Mesothelial cell of epicardium (in vitro differentiated cells): Measurements from ENCODE around the gene RFLNA. TPM values are rescaled to one million over a fixed set of nuclear protein-coding genes. Genes with fewer than 3 reads are reported as not detected.

Experiments
- DNase-seq, 2 experiments: peaks; one replicate each; pipeline ENCODE4 v3.0.0; 2021; ENCODE audit warnings: low spot score in 2 of 2; ENCODE audit not compliant: unreplicated experiment in 2 of 2
- H3K27ac Mint-ChIP-seq: 2 replicates; pipeline ENCODE4 v1.8.0; 2021; ENCODE audit warnings: mixed read lengths
- H3K27me3 Mint-ChIP-seq: 2 replicates; pipeline ENCODE4 v1.8.0; 2021; ENCODE audit warnings: low read depth, mixed read lengths
- H3K36me3 Mint-ChIP-seq: 2 replicates; pipeline ENCODE4 v1.8.0; 2021; ENCODE audit warnings: mixed read lengths
- H3K4me1 Mint-ChIP-seq: 2 replicates; pipeline ENCODE4 v1.8.0; 2021; ENCODE audit warnings: mixed read lengths
- H3K4me3 Mint-ChIP-seq: 2 replicates; pipeline ENCODE4 v1.8.0; 2021; ENCODE audit warnings: mild to moderate bottlenecking, moderate library complexity, mixed read lengths
- H3K9me3 Mint-ChIP-seq: 2 replicates; pipeline ENCODE4 v1.8.0; 2021; ENCODE audit warnings: mixed read lengths
- CTCF ChIP-seq: fragments of 200-600 bp; sonication (generic); IDR thresholded peaks from one replicate; pipeline ENCODE4 v1.5.0; 2021; ENCODE audit warnings: antibody characterized with exemption; ENCODE audit not compliant: unreplicated experiment
- total RNA-seq: library from RNA; stranded (reverse); gene quantifications from 3 replicates; pipeline ENCODE4 v1.2.1, GENCODE V29; 2021

RFLNA gene
- total RNA-seq, 1 donor from 2014 or later = 41.0 TPM

GRCh38 chr12:124352839-124353238 is 57.9 kb downstream of the RFLNA start:
- H3K4me3 Mint-ChIP-seq = no peak overlapping the region
- no peaks in the 10 kb centered on the region for H3K27me3 Mint-ChIP-seq
- no peak overlapping the region for H3K27ac Mint-ChIP-seq
- H3K36me3 Mint-ChIP-seq = peaks cover 33% of the 10 kb centered on the region
- TF ChIP-seq CTCF = no peak
- DNase-seq = no peak
- H3K4me1 Mint-ChIP-seq = no peaks in the 10 kb centered on the region
- no peaks in the 10 kb centered on the region for H3K9me3 Mint-ChIP-seq

- TF ChIP-seq CTCF = no peak
- Mint-ChIP-seq H3K9me3 (no peaks in the 10 kb centered on the region), H3K36me3 (peaks cover 35% of the 10 kb centered on the region), H3K27ac (no peak overlapping the region), H3K4me3 (no peak overlapping the region), H3K27me3 (no peaks in the 10 kb centered on the region), H3K4me1 (peaks cover 2% of the 10 kb centered on the region)
- no peak for DNase-seq
Measured at GRCh38 chr12:124354400-124354799, 59.5 kb downstream of the RFLNA start.

GRCh38 chr12:124356221-124356620 is 61.3 kb downstream of the RFLNA start:
- H3K9me3 Mint-ChIP-seq = no peaks in the 10 kb centered on the region
- peaks cover 6% of the 10 kb centered on the region for H3K4me1 Mint-ChIP-seq
- no peaks in the 10 kb centered on the region for H3K27me3 Mint-ChIP-seq
- no peak overlapping the region for H3K4me3 Mint-ChIP-seq
- no peak overlapping the region for H3K27ac Mint-ChIP-seq
- DNase-seq = no peak
- H3K36me3 Mint-ChIP-seq = peaks cover 33% of the 10 kb centered on the region
- TF ChIP-seq CTCF = no peak

- Mint-ChIP-seq H3K36me3 (peaks cover 33% of the 10 kb centered on the region), H3K9me3 (no peaks in the 10 kb centered on the region), H3K4me1 (peaks cover 6% of the 10 kb centered on the region), H3K27ac (no peak overlapping the region), H3K27me3 (no peaks in the 10 kb centered on the region), H3K4me3 (no peak overlapping the region)
- DNase-seq = no peak
- TF ChIP-seq CTCF = no peak
Measured at GRCh38 chr12:124357616-124358015, 62.7 kb downstream of the RFLNA start.

GRCh38 chr12:124358572-124358971 is 63.7 kb downstream of the RFLNA start:
- no peak for DNase-seq
- peaks cover 6% of the 10 kb centered on the region for H3K4me1 Mint-ChIP-seq
- H3K27ac Mint-ChIP-seq = no peak overlapping the region
- no peak for TF ChIP-seq CTCF
- H3K4me3 Mint-ChIP-seq = no peak overlapping the region
- no peaks in the 10 kb centered on the region for H3K9me3 Mint-ChIP-seq
- H3K36me3 Mint-ChIP-seq = peaks cover 30% of the 10 kb centered on the region
- H3K27me3 Mint-ChIP-seq = no peaks in the 10 kb centered on the region
